ENCODE data around the gene MAML2.
A peak's percentile ranks its signal among the peaks of the same experiment; 100 is the strongest.
"Not testable (repeated sequence)": the region's sequence is repeated elsewhere in the genome, so short reads cannot be mapped to it uniquely, and the experiment has no call there.

The MAML2 gene

DNA sequence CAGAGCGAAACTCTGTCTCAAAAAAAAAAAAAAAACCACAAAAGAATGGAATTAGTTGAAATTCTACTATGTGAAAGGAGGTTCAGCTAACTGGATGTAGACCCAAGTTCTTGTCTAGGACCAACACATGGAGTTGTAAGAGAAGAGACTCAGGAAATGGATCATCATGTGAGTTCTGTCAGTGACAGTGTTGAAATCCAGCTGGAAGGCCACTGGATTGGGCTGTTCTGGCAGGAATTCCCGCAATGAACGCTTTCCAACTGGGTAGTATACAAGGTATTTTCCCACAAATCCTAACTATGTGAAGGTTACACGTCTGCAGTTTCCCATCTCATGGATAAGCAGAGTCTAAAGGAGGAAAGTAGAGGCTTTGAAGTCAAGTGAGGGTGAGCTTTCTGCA is 151.2 kb downstream of the MAML2 start:
- no peak for DNase-seq (ENCODE audit: low read depth)
- H3K4me3 ChIP-seq (ENCODE audit: control insufficient read depth, low read depth, low read length), result no peak overlapping the region
- TF ChIP-seq CTCF (conservative IDR thresholded peaks at IDR 0.05; ENCODE audit: control insufficient read depth, insufficient read depth, low read depth, low read length), result no peak

- H3K4me3 ChIP-seq (ENCODE audit: control insufficient read depth, low read depth, low read length), result no peak overlapping the region
- no peak for DNase-seq (ENCODE audit: low read depth)
- no peak for TF ChIP-seq CTCF (conservative IDR thresholded peaks at IDR 0.05; ENCODE audit: control insufficient read depth, insufficient read depth, low read depth, low read length)
Measured at GRCh38 chr11:96189351-96189750, 153.6 kb downstream of the MAML2 start.

DNA sequence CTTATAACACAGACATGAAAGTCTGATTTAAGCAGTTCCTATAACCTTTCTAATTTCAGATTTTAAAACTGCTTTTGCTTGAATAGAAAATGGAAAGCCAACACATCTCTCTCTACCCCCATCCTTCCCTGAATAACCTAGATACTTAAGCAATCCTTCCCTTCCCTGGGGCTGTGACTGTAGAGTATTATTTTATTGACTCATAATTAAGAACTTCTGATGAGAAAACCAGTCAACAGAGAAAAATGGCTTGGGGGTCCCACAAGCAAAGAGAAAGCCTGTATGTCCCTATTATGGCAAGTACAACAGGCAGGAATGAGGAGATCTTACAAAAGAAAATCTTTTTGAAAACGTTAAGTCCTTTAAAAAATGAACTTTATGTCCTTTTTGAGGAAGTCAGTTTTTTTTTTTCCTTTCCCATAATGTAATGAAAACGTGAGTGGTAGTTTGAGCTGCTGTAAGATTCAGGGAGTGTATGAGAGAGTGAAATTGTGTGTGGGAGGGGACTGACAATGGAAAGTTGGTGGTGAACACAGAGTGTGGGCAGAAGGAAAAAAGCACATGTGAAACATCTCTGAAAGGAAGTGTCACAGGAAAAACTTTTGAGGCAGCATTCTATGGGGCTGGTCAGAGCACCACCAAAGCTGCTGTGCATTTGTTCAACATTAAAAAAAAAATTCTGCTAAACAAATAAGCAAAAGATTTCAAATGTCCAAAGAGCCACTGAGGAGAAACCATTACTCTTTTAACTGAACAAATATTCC is 154.6 kb downstream of the MAML2 start:
- H3K4me3 ChIP-seq (ENCODE audit: control insufficient read depth, low read depth, low read length), result no peak overlapping the region
- peak; percentile 91 for DNase-seq (ENCODE audit: low read depth)
- no peak for TF ChIP-seq CTCF (conservative IDR thresholded peaks at IDR 0.05; ENCODE audit: control insufficient read depth, insufficient read depth, low read depth, low read length)

DNA sequence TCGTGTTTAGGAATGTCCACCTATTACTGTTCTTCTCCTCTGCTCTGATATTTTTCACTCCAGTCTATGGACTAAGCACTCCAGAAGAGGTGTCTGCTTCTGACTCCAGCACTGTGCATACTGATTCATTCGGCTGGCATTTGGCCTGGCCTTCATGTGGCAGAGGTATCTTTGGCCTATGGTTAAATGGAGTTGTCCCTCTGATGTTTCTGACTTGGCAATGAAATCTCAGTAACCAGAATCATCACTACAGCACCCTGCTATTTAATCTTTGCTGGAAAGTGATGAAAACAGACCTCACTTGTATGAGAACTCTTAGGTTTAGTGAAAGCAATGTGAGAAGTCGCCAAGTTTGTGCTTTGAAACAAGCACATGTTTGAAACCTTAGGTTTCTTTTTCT is 155.2 kb downstream of the MAML2 start:
- peak; percentile 91 for DNase-seq (ENCODE audit: low read depth)
- H3K4me3 ChIP-seq (ENCODE audit: control insufficient read depth, low read depth, low read length), result no peak overlapping the region
- TF ChIP-seq CTCF (conservative IDR thresholded peaks at IDR 0.05; ENCODE audit: control insufficient read depth, insufficient read depth, low read depth, low read length), result no peak

DNA sequence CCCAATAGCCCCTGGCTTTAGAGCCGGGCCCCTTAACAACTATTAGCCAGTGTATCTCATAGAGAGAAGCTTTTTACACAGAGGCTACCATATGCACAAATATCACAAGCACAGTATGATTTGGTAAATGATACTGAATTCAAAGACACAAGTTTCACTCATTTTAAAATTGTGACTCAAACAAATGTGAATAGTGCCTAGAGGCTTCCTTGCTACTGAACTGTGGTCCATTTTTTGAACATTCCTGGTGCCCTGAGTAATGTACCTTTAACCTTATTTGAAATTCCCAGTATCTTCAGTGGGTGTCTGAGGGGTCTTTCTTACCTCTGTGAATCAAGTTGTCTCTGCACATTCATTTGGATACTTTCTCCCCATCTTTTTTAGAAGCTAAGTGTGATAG is 156.2 kb downstream of the MAML2 start:
- H3K4me3 ChIP-seq (ENCODE audit: control insufficient read depth, low read depth, low read length), result no peak overlapping the region
- no peak for DNase-seq (ENCODE audit: low read depth)
- no peak for TF ChIP-seq CTCF (conservative IDR thresholded peaks at IDR 0.05; ENCODE audit: control insufficient read depth, insufficient read depth, low read depth, low read length)

- H3K4me3 ChIP-seq (ENCODE audit: control insufficient read depth, low read depth, low read length), result no peak overlapping the region
- no peak for TF ChIP-seq CTCF (conservative IDR thresholded peaks at IDR 0.05; ENCODE audit: control insufficient read depth, insufficient read depth, low read depth, low read length)
- no peak for DNase-seq (ENCODE audit: low read depth)
Measured at GRCh38 chr11:96185220-96185768, 157.7 kb downstream of the MAML2 start.

DNA sequence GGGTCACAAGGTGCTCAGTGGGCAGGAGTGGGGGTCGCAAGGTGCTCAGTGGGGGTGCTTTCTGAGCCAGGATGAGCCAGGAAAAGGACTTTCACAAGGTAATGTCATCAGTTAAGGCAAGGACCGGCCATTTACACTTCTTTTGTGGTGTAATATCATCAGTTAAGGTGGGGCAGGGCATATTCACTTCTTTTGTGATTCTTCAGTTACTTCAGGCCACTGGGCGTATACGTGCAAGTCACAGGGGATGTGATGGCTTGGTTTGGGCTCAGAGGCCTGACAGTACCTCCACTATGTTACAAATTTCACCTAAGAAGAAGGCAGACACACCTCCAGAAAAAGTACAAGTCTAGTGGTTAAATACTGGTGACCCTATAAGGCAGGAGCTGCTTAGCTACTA is 162.1 kb downstream of the MAML2 start:
- not testable (repeated sequence) for H3K4me3 ChIP-seq (ENCODE audit: control insufficient read depth, low read depth, low read length); DNase-seq (ENCODE audit: low read depth)
